SK-MEL-5 (cell line): ENCODE measurements around the gene SDK1. TPM values are rescaled to one million over a fixed set of nuclear protein-coding genes. Genes with fewer than 3 reads are reported as not detected.
A peak's percentile ranks its signal among the peaks of the same experiment; 100 is the strongest.
"Not testable (repeated sequence)": the region's sequence is repeated elsewhere in the genome, so short reads cannot be mapped to it uniquely, and the experiment has no call there.

ENCODE experiments used
- DNase-seq: peaks from one replicate; pipeline ENCODE4 v3.0.0-alpha.2; 2016; ENCODE audit warnings: low read depth, low spot score
- in situ Hi-C: cut with HindIII; loops from 2 replicates; pipeline ENCODE4 v1.10.0; 2016; ENCODE audit warnings: low sequenced_read_pairs, high pct_unique_total_duplicates, low pct_unique_long_range_greater_than_20kb
- total RNA-seq: library from RNA; depleted of rRNA; stranded (reverse); fragments of >200 nt; shearing (Covaris generic); gene quantifications from 2 replicates; pipeline ENCODE4 v1.2.3, GENCODE V29; 2014

Gene SDK1
- total RNA-seq, 1 experiment from 2014 or later, result 0.13 TPM

DNA sequence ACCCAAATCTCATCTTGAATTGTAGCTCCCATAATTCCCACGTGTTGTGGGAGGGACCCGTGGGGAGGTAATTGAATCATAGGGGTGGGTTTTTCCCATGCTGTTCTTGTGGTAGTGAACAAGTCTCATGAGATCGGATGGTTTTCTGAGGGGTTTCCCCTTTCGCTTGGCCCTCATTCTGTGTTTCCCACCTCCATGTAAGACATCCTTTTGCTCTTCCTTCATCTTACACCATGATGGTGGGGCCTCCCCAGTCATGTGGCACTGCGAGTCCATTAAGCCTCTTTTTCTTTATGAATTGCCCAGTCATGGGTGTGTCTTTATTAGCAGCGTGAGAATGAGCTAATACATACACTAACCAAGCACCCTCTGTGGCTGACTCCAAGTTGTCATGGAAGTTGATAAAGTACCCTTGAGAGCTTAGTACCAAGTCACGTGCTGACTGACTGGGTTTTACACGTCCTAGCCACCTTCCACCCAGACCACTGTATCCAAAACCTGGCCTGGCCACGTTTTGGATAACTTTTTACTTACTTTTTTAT is 614.4 kb downstream of the SDK1 start:
- no peak for DNase-seq
- in situ Hi-C loops, result no loop called here

GRCh38 chr7:3916146-3916545 is 615.1 kb downstream of the SDK1 start:
- no peak for DNase-seq
- in situ Hi-C loops, result no loop called here

DNA sequence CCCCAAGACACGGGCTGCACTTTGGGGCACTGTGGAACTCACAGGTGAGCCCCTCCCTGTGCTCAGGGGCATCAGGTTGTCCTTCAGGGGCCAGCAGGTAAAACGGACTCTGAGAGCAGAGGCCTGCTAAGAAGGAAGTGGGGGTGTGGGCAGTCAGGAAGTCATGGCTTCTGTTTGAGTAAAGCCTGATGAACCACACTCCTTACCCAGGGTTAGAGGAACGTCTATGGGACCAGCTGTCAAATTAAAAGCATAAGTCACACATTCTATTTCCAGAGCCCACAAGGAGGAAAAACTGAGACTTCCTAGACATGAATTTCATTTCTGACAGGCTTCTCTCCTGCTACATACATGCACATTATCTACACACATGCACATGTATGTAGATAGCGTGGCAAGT is 616.4 kb downstream of the SDK1 start:
- in situ Hi-C loops, result no loop called here

GRCh38 chr7:3918576-3918975 is 617.5 kb downstream of the SDK1 start:
- no peak for DNase-seq
- in situ Hi-C loops, result no loop called here

More for the DNA sequence above, 616.4 kb downstream of the SDK1 start:
- DNase-seq, result no peak

DNA sequence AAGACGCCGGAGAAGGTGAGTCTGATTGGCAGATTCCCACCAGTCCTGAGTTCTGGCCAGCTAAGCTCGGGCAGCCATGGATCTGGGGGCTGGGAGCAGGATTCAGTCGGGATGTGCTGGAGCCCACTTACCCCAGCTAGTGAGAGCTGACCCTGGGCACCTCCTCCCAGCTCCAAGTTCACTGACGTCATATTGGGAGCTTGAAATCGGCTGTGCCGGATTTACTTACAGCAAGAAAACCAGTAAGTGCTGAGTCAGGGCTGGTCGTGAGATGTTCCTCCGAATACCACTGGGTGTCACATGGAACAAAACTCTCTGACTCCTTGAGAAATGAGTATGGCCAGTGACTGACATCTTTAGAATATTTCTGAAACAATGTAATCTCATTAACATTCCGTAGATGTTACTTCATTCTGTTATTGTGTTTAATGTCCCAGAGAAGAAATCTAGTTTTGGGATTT is 621.2 kb downstream of the SDK1 start:
- peak; percentile 83 for DNase-seq
- in situ Hi-C loops, result no loop called here

DNA sequence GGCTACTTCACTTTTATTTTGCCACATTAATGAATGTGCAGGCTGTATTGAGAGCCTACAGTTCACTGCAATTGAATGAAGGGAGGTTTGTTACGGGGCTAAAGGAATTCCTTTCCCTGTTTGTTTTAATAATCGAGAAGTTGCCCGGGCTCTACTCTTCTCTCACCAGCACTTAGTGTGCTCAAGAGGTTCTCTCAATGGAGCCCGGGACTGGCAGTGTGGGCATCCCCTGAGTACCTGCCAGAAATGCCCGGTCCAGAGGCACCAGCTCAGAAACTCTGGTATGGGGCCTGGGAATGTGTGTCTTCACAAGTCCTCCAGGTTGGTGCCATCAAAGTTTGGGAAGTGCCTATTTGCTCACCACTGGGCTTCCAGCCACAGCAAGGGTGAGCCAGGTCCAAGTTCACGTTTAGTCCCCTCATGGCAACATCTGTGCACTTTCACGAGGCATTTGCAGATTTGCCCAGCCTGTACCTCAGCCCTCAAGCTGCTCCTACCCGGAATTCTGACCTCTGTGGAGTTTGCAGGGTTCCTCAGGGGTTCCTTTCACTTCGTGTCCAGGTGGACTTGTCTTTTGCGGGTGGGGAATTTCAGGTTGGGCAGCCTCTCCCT is 622.4 kb downstream of the SDK1 start:
- in situ Hi-C loops, result no loop called here
- DNase-seq, result no peak

DNA sequence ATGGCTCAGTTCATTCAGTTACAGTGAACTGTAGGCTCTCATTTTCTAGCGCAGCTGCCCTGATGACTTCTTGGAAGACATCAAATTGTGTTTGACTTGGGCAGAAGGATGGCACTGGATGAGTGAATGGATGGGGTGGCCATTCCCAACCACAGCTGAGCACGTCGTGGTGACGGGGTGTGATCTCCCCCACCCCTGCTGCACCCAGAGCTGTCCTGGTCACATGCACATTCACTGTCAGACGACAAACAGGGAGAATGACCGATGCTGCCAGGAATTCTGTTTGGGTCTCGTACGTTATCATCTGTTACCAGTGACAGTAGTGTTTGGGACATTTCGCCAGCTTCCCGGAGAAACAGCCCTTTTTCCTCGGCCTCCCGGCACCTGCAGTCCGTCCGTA is 623.2 kb downstream of the SDK1 start:
- no peak for DNase-seq
- in situ Hi-C loops, result no loop called here

DNA sequence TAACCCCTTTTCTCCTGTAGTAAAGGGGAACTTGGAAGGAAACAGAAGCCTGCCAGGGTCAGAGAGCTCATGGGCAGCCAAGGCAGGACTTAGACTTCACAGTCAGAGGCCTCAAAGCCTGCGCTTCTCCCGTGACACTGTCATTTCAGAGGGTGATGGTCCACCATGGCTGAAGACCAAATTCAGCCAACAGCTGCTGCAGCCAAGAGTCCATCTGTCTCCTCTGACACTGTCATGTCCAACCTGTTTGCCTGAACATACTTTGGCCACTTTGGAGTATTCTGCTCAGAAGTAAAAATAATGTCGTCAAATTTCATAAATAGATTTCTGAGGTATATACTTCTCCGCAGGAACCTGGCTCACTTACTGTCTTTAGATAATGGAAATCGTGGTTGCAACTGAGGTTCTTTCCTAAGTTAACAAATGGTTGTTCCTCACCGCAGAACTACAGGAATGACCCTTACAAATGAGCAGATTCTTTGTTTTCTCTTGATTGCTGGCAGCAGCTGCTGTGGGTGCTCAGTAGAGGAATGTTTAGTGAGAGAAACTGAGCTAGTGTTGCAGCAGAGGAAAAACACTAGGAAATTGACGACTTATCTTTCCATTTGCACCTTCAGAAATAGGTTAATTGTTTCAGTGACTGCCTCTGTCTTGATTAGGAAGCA is 626.5 kb downstream of the SDK1 start:
- no peak for DNase-seq
- in situ Hi-C loops, result no loop called here

- in situ Hi-C loops, result no loop called here
- no peak for DNase-seq
These were observed 627.9 kb downstream of the SDK1 start for GRCh38 chr7:3928727-3929515.

GRCh38 chr7:3931843-3932242 is 630.8 kb downstream of the SDK1 start:
- no peak for DNase-seq
- in situ Hi-C loops, result no loop called here

DNA sequence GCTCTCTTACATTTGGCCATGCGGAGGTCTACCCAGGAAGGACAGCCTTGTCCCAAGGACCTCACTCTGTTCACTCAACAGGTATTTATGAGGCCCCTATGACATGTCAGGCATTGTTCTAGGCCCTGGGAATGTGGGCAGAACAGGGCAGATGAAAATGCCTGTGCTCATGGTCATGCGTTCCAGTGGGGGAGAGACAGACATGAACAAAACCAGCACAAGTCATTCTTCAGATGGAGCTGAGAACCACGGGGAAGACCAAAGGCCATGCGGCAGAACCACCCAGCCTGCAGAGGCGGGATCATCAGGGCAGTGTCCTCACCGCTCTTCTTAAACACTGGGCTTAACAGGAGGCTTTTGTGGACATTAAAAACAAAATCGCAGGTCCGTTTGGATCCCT is 636.1 kb downstream of the SDK1 start:
- DNase-seq, result no peak
- in situ Hi-C loops, result no loop called here

- in situ Hi-C loops, result no loop called here
- DNase-seq, result no peak
These were observed 636.6 kb downstream of the SDK1 start for GRCh38 chr7:3937605-3938004.

DNA sequence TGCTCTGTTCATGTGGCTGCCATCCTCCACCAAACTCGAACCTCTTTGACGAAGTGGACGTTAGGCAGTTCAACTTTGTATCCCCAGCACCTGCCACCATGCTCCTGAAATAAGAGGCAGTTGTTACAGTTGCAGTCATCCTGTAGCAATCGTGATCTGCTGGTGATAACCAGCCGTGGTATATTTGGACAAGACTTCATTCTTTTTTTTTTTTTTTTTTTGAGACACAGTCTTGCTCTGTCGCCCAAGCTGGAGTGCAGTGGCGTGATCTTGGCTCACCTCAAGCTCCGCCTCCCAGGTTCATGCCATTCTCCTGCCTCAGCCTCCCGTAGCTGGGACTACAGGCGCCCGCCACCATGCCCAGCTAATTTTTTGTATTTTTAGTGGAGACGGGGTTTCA is 640.7 kb downstream of the SDK1 start:
- DNase-seq, in situ Hi-C loops: not testable (repeated sequence)

DNA sequence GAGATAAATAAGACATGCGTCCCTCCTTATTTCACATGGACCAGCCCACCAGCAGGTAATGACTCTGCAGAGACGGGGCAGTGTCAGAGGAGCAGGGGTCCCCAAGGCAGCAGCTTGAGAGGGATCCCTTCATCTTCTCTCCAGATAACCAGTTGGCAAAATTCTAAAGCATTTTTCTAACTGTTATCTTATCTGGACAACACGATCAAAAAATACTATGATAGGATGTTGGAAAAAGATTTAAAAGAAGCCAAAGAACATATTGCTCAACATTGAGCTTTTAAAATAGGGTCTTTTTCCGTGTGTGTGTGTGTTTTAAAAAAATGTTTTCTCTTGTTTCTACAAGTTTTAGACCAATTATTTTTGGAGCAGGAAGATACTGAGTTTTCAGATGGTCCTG is 641.2 kb downstream of the SDK1 start:
- in situ Hi-C loops, result no loop called here
- no peak for DNase-seq

- peak; percentile 13 for DNase-seq
- in situ Hi-C loops, result no loop called here
These were observed 642.0 kb downstream of the SDK1 start for GRCh38 chr7:3942816-3943745.

DNA sequence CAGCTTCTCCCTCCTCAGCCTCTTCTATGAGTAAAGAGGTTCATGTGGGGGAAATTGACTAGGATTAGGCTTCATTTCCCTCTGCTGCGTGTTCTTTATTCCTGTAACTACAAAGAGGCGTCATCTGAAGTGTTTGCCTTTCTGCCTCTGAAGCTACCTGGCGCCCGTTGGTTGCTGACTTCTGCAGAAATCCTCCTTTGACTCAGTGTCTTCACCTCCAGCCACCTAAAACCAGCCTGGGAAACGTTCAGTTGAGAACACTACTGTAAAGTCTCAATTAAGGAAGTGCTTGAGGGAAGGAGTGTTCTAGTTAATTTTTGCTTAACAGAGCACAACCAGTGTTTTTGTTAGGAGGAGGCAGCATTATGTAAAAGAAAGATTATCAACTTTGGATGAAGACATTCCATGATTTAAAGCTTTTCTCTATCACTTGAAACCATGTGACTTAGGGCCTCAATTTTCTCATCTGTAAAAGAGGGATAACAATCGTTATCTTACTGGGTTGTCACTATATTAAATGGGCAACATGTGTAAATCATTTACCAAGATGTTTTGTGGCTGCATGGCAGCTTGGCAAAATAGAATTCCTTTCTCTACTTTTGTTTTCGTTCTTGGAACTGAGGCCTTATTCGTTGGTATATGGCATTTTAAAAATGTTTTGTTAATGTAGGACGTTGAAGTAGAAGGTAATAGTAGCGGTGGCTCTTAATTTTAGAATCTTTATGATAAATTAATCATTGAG is 642.9 kb downstream of the SDK1 start:
- no peak for DNase-seq
- in situ Hi-C loops, result no loop called here

DNA sequence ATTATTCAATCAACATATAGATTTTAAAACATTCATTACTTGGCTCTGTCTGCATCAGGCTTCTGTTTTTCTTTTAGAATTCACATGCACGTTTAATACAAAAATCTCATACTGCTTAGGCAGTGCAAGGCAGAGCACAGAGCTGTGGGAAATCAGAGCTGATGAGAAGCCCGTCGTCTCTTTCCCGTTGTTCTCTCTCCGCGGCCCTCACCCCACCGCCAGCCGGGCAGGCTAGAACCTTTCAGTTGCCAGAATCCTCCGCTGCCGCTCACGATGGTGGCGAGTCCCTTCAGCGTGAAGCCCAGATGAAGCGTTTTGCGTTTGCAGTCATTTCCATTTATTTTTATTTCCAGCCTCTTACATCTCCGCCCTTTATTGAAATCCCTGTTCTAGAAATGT is 648.2 kb downstream of the SDK1 start:
- DNase-seq, result no peak
- in situ Hi-C loops, result no loop called here
